ENCODE measurements around the gene TBCEL.

Gene TBCEL

DNA sequence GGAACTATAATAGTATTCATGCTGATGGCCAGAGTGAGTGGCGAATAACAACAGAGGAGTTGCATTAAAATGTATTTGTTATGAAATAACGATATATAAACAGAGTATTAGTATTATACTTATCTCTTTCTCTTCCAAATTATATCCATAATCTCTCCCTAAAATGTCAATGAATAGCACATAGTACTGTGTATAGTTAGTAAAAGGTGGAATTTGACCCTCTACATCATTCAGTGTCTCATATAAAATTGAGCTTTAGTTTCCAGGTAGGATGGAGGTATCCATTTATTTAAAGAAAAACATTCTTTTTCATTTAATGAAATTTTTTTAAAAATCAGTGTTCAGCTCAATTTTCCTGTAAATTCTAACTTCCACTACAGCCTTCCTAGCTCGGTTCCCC is 42.7 kb downstream of the TBCEL start:
- no peaks in the 10 kb centered on the region for H3K4me1 Mint-ChIP-seq (ENCODE audit: low read depth)
- no peak overlapping the region for H3K27ac Mint-ChIP-seq
- no peaks in the 10 kb centered on the region for H3K27me3 Mint-ChIP-seq
- H3K4me3 Mint-ChIP-seq = no peak overlapping the region
- peaks cover 9% of the 10 kb centered on the region for H3K9me3 Mint-ChIP-seq (ENCODE audit: low read depth)
- H3K36me3 Mint-ChIP-seq = peaks cover 27% of the 10 kb centered on the region

DNA sequence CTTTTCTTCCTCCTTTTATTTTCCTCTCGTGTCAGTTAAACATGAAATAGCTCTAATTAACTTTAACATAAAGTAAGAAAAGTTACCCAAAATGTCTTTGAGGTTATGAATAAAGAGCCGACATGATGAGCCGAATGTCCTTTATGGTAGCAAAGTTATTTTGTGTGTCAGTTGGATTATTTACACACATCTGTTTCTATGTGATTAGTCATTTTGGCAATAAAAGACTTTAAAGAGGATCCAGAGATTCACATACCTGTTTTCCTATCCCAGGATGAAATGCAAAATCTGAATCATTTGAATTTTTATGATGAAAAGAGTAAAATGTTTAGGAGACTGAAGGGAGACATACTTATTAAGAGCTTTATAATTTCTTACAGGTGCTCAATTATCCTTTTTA is 43.1 kb downstream of the TBCEL start:
- peaks cover 27% of the 10 kb centered on the region for H3K36me3 Mint-ChIP-seq

DNA sequence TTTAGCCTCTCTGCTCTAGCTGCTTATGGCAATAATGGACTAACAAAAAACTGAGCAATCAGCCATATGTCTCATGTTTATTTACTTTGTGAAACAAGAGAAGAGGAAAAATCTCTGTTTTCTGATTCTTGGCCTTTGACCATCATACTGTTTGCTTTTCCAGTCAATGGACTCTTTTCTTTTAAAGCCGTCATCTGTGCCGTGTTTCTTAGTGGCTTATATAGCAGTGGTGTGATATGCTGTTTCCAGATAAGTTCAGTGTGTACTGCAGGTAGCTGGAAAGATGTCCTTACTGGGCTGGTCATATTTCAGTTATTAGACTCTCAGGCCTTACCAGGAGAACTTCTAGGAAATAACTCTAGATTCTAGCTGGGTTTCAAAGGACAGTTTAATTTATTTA is 43.6 kb downstream of the TBCEL start:
- Mint-ChIP-seq H3K27me3 (no peaks in the 10 kb centered on the region), H3K27ac (no peak overlapping the region), H3K4me1 (ENCODE audit: low read depth) (no peaks in the 10 kb centered on the region), H3K9me3 (ENCODE audit: low read depth) (peaks cover 9% of the 10 kb centered on the region), H3K36me3 (peaks cover 26% of the 10 kb centered on the region), H3K4me3 (no peak overlapping the region)

More for the DNA sequence above, 43.1 kb downstream of the TBCEL start:
- H3K27me3 Mint-ChIP-seq = no peaks in the 10 kb centered on the region
- peaks cover 9% of the 10 kb centered on the region for H3K9me3 Mint-ChIP-seq (ENCODE audit: low read depth)
- H3K27ac Mint-ChIP-seq = no peak overlapping the region
- no peaks in the 10 kb centered on the region for H3K4me1 Mint-ChIP-seq (ENCODE audit: low read depth)
- H3K4me3 Mint-ChIP-seq = no peak overlapping the region

- H3K27ac Mint-ChIP-seq = no peak overlapping the region
These were observed 44.2 kb downstream of the TBCEL start for GRCh38 chr11:121067962-121068647.

DNA sequence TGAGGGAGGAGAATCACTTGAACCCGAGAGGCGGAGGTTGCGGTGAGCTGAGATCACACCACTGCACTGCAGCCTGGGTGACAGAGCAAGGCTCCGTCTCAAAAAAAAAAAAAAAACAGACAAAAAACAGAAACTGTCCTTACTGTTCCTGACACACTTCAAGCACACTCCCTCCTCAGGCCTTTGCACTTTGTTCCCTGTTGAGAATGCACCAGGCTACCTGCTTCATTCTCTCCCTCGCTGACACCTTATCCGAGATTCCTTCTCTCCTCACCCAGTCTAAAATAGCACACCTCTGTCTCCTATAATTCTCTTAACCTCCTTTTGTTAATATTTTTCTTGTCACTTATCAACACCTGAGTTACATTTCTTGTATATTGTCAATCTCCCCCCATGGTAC is 44.9 kb downstream of the TBCEL start:
- H3K27ac Mint-ChIP-seq = no peak overlapping the region
- H3K27me3 Mint-ChIP-seq = no peaks in the 10 kb centered on the region
- H3K4me3 Mint-ChIP-seq = no peak overlapping the region
- H3K36me3 Mint-ChIP-seq = peaks cover 23% of the 10 kb centered on the region
- peaks cover 9% of the 10 kb centered on the region for H3K9me3 Mint-ChIP-seq (ENCODE audit: low read depth)
- H3K4me1 Mint-ChIP-seq (ENCODE audit: low read depth) = no peaks in the 10 kb centered on the region

More at GRCh38 chr11:121067962-121068647, 44.2 kb downstream of the TBCEL start:
- Mint-ChIP-seq H3K9me3 (ENCODE audit: low read depth) (peaks cover 9% of the 10 kb centered on the region), H3K4me1 (ENCODE audit: low read depth) (no peaks in the 10 kb centered on the region), H3K27me3 (no peaks in the 10 kb centered on the region), H3K36me3 (peaks cover 25% of the 10 kb centered on the region), H3K4me3 (no peak overlapping the region)

GRCh38 chr11:121070951-121071845 is 47.3 kb downstream of the TBCEL start:
- no peaks in the 10 kb centered on the region for H3K27me3 Mint-ChIP-seq
- H3K27ac Mint-ChIP-seq = no peak overlapping the region
- H3K9me3 Mint-ChIP-seq (ENCODE audit: low read depth) = peaks cover 9% of the 10 kb centered on the region
- H3K36me3 Mint-ChIP-seq = peaks cover 21% of the 10 kb centered on the region
- H3K4me1 Mint-ChIP-seq (ENCODE audit: low read depth) = no peaks in the 10 kb centered on the region
- no peak overlapping the region for H3K4me3 Mint-ChIP-seq

- Mint-ChIP-seq H3K4me1 (ENCODE audit: low read depth) (no peaks in the 10 kb centered on the region), H3K4me3 (no peak overlapping the region), H3K27ac (no peak overlapping the region), H3K9me3 (ENCODE audit: low read depth) (peaks cover 9% of the 10 kb centered on the region), H3K27me3 (no peaks in the 10 kb centered on the region), H3K36me3 (peaks cover 21% of the 10 kb centered on the region)
These were observed 48.0 kb downstream of the TBCEL start for GRCh38 chr11:121071846-121072450.

GRCh38 chr11:121081321-121081720 is 57.4 kb downstream of the TBCEL start:
- Mint-ChIP-seq H3K9me3 (ENCODE audit: low read depth) (no peaks in the 10 kb centered on the region), H3K36me3 (peaks cover 14% of the 10 kb centered on the region), H3K27me3 (no peaks in the 10 kb centered on the region), H3K4me3 (no peak overlapping the region), H3K4me1 (ENCODE audit: low read depth) (peaks cover 15% of the 10 kb centered on the region), H3K27ac (no peak overlapping the region)

DNA sequence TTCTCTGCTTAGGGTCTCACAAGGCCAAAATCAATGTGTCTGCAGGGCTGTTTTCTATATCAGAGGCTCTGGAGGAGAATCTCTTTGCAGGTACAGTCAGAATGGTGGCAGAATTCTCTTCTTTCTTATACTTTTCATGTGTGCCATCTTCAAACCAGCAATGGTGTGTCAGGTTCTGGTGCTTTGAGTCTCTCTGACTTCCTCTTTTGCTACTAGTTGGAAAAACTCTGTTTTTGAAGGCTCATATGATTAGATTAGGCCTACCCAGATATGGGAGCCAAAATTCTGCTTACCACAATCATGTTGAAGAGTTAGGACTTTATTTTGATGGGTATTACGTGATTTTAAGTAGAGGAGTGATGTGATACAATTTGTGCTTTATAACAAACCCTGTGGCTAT is 58.3 kb downstream of the TBCEL start:
- Mint-ChIP-seq H3K27ac (no peak overlapping the region), H3K4me1 (ENCODE audit: low read depth) (peaks cover 15% of the 10 kb centered on the region), H3K36me3 (peaks cover 18% of the 10 kb centered on the region), H3K27me3 (no peaks in the 10 kb centered on the region), H3K9me3 (ENCODE audit: low read depth) (no peaks in the 10 kb centered on the region), H3K4me3 (no peak overlapping the region)

DNA sequence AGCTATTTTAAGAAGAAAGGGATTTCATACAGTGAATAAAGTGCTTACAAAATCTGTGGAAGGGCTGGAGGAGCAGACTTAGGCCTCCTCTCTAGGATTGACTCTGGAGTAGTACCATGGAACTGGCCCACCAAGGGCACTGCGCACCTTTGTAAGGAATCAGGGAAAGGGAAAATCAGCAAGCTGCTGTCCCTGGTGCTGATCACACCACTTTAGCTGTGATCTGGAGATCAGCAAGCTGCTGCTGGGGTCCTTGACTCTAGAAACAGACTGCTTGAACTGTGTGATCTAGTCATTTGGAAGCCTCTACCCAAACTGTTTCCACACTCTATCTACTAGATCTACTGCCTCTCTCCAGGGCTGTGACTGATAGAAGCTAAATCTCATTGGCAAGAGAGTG is 58.8 kb downstream of the TBCEL start:
- H3K36me3 Mint-ChIP-seq = peaks cover 21% of the 10 kb centered on the region
- no peak overlapping the region for H3K4me3 Mint-ChIP-seq
- peaks cover 15% of the 10 kb centered on the region for H3K4me1 Mint-ChIP-seq (ENCODE audit: low read depth)
- no peaks in the 10 kb centered on the region for H3K27me3 Mint-ChIP-seq
- H3K27ac Mint-ChIP-seq = no peak overlapping the region
- H3K9me3 Mint-ChIP-seq (ENCODE audit: low read depth) = no peaks in the 10 kb centered on the region

DNA sequence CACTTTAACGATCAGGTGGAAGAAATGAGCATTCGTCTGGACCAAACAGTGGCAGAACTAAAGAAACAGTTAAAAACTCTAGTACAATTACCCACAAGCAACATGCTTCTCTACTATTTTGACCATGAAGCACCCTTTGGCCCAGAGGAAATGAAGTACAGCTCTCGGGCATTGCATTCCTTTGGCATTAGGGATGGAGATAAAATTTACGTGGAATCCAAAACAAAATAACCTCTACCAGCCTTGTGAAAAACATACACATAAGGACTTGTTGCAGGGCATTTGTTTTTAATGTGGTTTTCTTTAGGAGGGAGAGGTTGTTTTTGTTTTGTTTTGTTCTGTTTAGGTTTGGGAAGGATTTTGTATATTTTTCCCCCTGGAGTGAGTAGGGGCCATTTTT is 63.0 kb downstream of the TBCEL start:
- Mint-ChIP-seq H3K27ac (no peak overlapping the region), H3K36me3 (peaks cover 23% of the 10 kb centered on the region), H3K9me3 (ENCODE audit: low read depth) (no peaks in the 10 kb centered on the region), H3K4me1 (ENCODE audit: low read depth) (no peaks in the 10 kb centered on the region), H3K4me3 (no peak overlapping the region), H3K27me3 (no peaks in the 10 kb centered on the region)

GRCh38 chr11:121089566-121089965 is 65.7 kb downstream of the TBCEL start:
- H3K27me3 Mint-ChIP-seq = no peaks in the 10 kb centered on the region
- H3K9me3 Mint-ChIP-seq (ENCODE audit: low read depth) = no peaks in the 10 kb centered on the region
- H3K4me3 Mint-ChIP-seq = no peak overlapping the region
- no peak overlapping the region for H3K27ac Mint-ChIP-seq
- H3K36me3 Mint-ChIP-seq = peaks cover 23% of the 10 kb centered on the region
- H3K4me1 Mint-ChIP-seq (ENCODE audit: low read depth) = no peaks in the 10 kb centered on the region

GRCh38 chr11:121090145-121090721 is 66.3 kb downstream of the TBCEL start:
- H3K27ac Mint-ChIP-seq = no peak overlapping the region
- no peaks in the 10 kb centered on the region for H3K9me3 Mint-ChIP-seq (ENCODE audit: low read depth)
- H3K4me3 Mint-ChIP-seq = no peak overlapping the region
- peaks cover 23% of the 10 kb centered on the region for H3K36me3 Mint-ChIP-seq
- no peaks in the 10 kb centered on the region for H3K27me3 Mint-ChIP-seq
- H3K4me1 Mint-ChIP-seq (ENCODE audit: low read depth) = no peaks in the 10 kb centered on the region

- H3K36me3 Mint-ChIP-seq = peaks cover 11% of the 10 kb centered on the region
- no peak overlapping the region for H3K27ac Mint-ChIP-seq
- H3K4me1 Mint-ChIP-seq (ENCODE audit: low read depth) = no peaks in the 10 kb centered on the region
- H3K27me3 Mint-ChIP-seq = no peaks in the 10 kb centered on the region
- H3K9me3 Mint-ChIP-seq (ENCODE audit: low read depth) = no peaks in the 10 kb centered on the region
- no peak overlapping the region for H3K4me3 Mint-ChIP-seq
These were observed 67.7 kb downstream of the TBCEL start for GRCh38 chr11:121091492-121092152.

Measured in activated naive CD8-positive, alpha-beta T cell (primary cell).